Ishikawa (cell line): ENCODE results near the gene AACS.

Experiments
- CEBPB ChIP-seq: IDR thresholded peaks from 2 replicates; pipeline ENCODE4 v1.6.1; 2012
- CREB1 ChIP-seq: IDR thresholded peaks from 2 replicates; pipeline ENCODE4 v1.6.1; 2012; ENCODE audit warnings: low read depth
- EGR1 ChIP-seq: IDR thresholded peaks from 2 replicates; pipeline ENCODE4 v1.6.1; 2012
- EP300 ChIP-seq: IDR thresholded peaks from 2 replicates; pipeline ENCODE4 v1.6.1; 2012; ENCODE audit warnings: borderline replicate concordance
- FOXM1 ChIP-seq: IDR thresholded peaks from 2 replicates; pipeline ENCODE4 v1.6.1; 2012; ENCODE audit warnings: low read depth, borderline replicate concordance
- NFIC ChIP-seq: IDR thresholded peaks from 2 replicates; pipeline ENCODE4 v1.6.1; 2012
- RAD21 ChIP-seq: IDR thresholded peaks from 2 replicates; pipeline ENCODE4 v1.6.1; 2012; ENCODE audit warnings: low read depth
- TAF1 ChIP-seq: IDR thresholded peaks from 2 replicates; pipeline ENCODE4 v1.6.1; 2012; ENCODE audit warnings: low read depth, mild to moderate bottlenecking
- TCF12 ChIP-seq: IDR thresholded peaks from 2 replicates; pipeline ENCODE4 v1.6.1; 2012; ENCODE audit warnings: low read depth
- TEAD4 ChIP-seq: IDR thresholded peaks from 2 replicates; pipeline ENCODE4 v1.6.1; 2012
- YY1 ChIP-seq: IDR thresholded peaks from 2 replicates; pipeline ENCODE4 v1.6.1; 2012; ENCODE audit warnings: low read depth
- ZBTB7A ChIP-seq: IDR thresholded peaks from 2 replicates; pipeline ENCODE4 v1.6.1; 2012; ENCODE audit warnings: low read depth
- TF ChIP-seq, protein P1 (sequence below): IDR thresholded peaks from 2 replicates; pipeline ENCODE4 v1.6.1; 2012; ENCODE audit warnings: low read depth, mild to moderate bottlenecking
- TF ChIP-seq, protein P2 (sequence below): IDR thresholded peaks from 2 replicates; pipeline ENCODE4 v1.6.1; 2012
- TF ChIP-seq, protein P3 (sequence below): IDR thresholded peaks from 2 replicates; pipeline ENCODE4 v1.6.1; 2012

Gene AACS

DNA sequence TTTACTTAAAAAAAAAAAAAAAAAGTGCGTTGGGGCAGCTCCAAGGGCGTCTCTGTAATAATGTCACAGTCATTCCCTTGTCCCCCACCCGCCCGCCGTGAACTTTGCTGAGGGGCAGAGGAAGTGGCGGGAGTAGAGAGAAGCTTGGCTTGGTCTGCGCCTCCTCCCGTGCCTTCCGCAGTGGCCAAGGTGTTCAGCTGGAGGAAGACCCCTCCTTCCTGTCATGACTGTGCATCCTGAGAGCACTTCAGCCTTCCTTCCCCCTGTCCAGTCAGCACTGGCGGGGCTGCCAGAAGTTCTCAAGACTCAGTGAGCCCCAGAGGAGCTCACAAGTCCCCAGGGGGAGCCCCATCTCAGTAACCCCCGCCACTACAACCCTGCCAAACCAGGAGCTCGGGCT lies 32.2 kb downstream of the AACS start:
- TF ChIP-seq CEBPB (no peak), TEAD4 (no peak), TAF1 (no peak), ZBTB7A (no peak), EP300 (no peak), NFIC (no peak), EGR1 (no peak)
- TF ChIP-seq, protein P1, sequence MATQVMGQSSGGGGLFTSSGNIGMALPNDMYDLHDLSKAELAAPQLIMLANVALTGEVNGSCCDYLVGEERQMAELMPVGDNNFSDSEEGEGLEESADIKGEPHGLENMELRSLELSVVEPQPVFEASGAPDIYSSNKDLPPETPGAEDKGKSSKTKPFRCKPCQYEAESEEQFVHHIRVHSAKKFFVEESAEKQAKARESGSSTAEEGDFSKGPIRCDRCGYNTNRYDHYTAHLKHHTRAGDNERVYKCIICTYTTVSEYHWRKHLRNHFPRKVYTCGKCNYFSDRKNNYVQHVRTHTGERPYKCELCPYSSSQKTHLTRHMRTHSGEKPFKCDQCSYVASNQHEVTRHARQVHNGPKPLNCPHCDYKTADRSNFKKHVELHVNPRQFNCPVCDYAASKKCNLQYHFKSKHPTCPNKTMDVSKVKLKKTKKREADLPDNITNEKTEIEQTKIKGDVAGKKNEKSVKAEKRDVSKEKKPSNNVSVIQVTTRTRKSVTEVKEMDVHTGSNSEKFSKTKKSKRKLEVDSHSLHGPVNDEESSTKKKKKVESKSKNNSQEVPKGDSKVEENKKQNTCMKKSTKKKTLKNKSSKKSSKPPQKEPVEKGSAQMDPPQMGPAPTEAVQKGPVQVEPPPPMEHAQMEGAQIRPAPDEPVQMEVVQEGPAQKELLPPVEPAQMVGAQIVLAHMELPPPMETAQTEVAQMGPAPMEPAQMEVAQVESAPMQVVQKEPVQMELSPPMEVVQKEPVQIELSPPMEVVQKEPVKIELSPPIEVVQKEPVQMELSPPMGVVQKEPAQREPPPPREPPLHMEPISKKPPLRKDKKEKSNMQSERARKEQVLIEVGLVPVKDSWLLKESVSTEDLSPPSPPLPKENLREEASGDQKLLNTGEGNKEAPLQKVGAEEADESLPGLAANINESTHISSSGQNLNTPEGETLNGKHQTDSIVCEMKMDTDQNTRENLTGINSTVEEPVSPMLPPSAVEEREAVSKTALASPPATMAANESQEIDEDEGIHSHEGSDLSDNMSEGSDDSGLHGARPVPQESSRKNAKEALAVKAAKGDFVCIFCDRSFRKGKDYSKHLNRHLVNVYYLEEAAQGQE = no peak

DNA sequence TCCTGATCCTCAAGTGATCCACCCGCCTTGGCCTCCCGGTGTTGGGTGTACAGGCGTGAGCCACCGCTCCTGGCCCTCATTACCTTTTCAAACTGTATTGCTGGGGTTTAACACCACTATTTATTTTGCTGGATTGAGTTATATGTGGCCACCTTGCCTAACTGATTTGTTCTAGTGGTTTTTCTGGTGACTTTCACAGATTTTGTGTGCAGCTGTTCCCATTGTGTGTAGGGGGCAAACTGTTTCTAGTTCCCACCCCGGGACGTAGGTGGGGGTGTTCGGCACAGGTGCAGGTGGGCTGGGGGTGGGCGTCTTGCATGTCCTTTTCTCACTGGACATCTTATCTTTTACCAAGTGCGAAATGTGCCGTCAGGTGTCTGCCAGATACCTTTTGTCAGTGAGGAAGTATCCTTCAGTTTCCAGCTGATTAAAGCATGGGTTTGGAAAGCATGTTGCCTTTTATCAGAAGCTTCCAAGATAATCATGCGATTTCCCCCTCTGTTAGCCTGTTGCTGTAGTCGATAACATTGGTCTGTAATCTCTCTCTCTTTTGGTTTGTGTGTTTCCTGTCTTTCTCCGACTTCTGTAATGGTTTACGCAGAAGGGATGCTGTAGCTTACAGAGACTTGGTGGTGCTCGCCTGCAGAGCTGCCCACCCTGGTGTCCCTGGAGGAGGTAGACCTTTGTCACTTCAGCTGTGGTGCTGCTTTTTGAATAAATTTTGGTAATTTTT lies 33.6 kb downstream of the AACS start:
- no peak for TF ChIP-seq CREB1
- no peak for TF ChIP-seq NFIC
- TF ChIP-seq TEAD4 = no peak
- no peak for TF ChIP-seq TAF1
- TF ChIP-seq EGR1 = no peak
- TF ChIP-seq, protein P1 = no peak
- TF ChIP-seq ZBTB7A = no peak
- TF ChIP-seq FOXM1 = no peak
- TF ChIP-seq EP300 = no peak
- no peak for TF ChIP-seq YY1
- no peak for TF ChIP-seq CEBPB

DNA sequence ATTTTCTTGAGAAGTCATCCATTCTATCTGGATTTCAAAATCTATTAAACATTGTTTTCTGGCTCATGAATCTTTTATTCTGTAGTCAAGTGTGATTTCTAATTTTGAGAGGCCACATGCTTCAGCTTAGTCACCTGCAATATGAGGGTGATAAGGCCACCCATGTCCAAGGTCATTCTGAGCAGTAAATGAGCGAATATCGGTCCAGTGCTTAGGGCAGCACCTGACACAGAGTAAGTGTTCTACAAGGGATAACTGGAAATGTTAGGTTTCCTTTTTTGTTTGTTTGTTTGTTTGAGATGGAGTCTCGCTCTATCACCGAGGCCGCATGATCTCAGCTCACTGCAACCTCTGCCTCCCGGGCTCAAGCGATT lies 34.2 kb downstream of the AACS start:
- TF ChIP-seq EGR1 (no peak), RAD21 (no peak), FOXM1 (no peak), TAF1 (no peak), ZBTB7A (no peak), CREB1 (no peak), NFIC (no peak), CEBPB (no peak), TEAD4 (no peak)
- TF ChIP-seq, protein P2, sequence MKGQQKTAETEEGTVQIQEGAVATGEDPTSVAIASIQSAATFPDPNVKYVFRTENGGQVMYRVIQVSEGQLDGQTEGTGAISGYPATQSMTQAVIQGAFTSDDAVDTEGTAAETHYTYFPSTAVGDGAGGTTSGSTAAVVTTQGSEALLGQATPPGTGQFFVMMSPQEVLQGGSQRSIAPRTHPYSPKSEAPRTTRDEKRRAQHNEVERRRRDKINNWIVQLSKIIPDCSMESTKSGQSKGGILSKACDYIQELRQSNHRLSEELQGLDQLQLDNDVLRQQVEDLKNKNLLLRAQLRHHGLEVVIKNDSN = no peak
- TF ChIP-seq, protein P1 = no peak
- TF ChIP-seq, protein P3, sequence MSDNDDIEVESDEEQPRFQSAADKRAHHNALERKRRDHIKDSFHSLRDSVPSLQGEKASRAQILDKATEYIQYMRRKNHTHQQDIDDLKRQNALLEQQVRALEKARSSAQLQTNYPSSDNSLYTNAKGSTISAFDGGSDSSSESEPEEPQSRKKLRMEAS = no peak

DNA sequence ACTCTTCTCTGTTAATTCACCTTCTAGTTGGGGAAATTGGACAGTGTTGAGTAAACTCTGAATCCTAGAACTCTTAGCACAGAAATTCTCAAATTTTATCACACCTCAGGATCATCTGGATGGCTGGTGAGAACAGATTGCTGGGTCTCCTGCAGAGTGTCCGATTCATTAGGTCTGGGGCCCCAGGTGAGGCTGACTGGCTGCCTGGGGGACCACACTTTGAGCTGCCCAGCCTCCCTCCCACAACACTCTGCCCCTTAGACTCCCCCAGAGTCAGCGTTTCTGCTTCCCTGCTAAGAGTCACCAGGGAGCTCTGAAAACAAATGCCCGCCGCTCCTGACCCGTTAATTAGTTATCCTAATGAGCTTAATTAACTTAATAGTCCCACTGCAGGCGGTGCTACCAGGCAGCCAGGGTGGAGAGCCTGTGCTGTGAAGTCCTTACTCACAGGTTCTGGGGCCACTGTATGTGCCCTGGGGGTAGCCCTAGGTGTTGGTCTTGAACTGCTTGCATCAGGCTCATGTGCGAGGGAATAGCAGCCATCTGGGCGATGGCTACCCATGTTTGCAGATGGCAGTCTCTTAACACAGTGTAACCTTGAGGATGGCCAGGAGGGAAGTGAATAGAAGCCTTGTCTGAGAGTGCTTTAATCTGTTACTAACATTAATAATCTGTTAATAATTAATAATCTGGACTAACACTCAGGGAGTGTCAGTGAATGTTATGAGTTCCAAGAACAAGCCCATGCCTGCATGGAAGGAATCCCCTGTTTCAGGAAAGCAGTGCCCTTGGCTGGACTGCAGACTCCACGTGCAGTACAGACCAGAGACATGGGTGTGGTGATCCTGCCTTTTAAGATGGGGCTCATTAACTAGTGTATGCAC lies 35.6 kb downstream of the AACS start:
- TF ChIP-seq CEBPB = no peak
- no peak for TF ChIP-seq TAF1
- TF ChIP-seq ZBTB7A = no peak

DNA sequence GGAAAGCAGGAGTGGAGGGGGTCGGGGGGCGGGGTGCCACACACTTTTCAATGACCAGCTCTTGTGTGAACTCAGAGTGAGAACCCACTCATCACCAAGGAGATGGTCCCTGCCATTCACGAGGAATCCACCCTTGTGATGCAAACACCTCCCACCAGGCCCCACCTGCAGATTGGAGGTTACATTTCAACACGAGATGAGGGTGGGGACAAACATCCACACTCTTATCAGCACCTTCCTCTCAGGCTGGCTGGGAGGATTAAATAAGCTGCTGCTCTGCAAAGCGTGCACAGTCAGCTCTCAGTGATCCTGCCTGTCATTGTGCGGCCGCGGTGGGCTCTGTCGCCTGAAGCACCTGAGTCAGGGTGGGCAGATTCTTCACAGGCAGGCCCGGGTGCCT lies 39.7 kb downstream of the AACS start:
- TF ChIP-seq TCF12 = no peak
- no peak for TF ChIP-seq CEBPB
- TF ChIP-seq, protein P1 = no peak
- TF ChIP-seq NFIC = no peak
- TF ChIP-seq, protein P3 = no peak
- no peak for TF ChIP-seq TEAD4
- TF ChIP-seq FOXM1 = no peak
- no peak for TF ChIP-seq EP300
- TF ChIP-seq TAF1 = no peak
- no peak for TF ChIP-seq EGR1
- TF ChIP-seq RAD21 = no peak
- no peak for TF ChIP-seq CREB1
- TF ChIP-seq, protein P2 = no peak
- TF ChIP-seq ZBTB7A = no peak
- no peak for TF ChIP-seq YY1
